Testis (tissue), 2 donors: ENCODE measurements around the gene PBX1.

Experiments
- POLR2A ChIP-seq: fragments of 450-650 bp; IDR thresholded peaks from one replicate; pipeline ENCODE4 v1.6.1; 2017; ENCODE audit warnings: antibody characterized with exemption, mild to moderate bottlenecking, moderate library complexity
- TF ChIP-seq, protein P1 (sequence below), 3 experiments: fragments of 450-650 bp in 2 of 3; fragments of 200-600 bp in 1 of 3; sonication (generic) in 1 of 3; IDR thresholded peaks; one replicate each; pipeline ENCODE4 v1.5.1; 2016 to 2019; ENCODE audit warnings: antibody characterized with exemption in 3 of 3, mild to moderate bottlenecking in 2 of 3, moderate library complexity in 1 of 3

DNA sequence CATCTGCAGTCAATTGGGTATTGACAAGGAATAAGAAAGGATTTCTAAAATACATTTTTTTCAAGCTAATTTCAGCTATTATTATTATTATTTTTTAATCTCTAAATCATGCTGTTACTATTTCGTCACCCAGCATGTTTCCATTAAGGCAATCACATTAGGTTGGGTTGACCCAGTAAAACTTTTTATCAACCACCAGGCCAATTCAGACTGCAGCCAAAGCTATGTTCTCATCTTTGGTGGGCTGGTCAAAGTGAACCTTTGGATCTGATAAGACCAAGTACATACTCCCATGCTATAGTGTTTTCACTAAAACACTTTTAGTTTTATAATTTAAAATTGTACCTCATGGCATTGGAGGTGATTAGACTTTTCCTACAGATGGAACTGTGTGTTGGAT lies 198.6 kb downstream of the PBX1 start:
- TF ChIP-seq, protein P1, sequence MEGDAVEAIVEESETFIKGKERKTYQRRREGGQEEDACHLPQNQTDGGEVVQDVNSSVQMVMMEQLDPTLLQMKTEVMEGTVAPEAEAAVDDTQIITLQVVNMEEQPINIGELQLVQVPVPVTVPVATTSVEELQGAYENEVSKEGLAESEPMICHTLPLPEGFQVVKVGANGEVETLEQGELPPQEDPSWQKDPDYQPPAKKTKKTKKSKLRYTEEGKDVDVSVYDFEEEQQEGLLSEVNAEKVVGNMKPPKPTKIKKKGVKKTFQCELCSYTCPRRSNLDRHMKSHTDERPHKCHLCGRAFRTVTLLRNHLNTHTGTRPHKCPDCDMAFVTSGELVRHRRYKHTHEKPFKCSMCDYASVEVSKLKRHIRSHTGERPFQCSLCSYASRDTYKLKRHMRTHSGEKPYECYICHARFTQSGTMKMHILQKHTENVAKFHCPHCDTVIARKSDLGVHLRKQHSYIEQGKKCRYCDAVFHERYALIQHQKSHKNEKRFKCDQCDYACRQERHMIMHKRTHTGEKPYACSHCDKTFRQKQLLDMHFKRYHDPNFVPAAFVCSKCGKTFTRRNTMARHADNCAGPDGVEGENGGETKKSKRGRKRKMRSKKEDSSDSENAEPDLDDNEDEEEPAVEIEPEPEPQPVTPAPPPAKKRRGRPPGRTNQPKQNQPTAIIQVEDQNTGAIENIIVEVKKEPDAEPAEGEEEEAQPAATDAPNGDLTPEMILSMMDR (IDR thresholded peaks at IDR 0.05): no peak
- TF ChIP-seq POLR2A: no peak
